ENCODE data around the gene PRC1.
"Not testable (repeated sequence)": the region's sequence is repeated elsewhere in the genome, so short reads cannot be mapped to it uniquely, and the experiment has no call there.

Gene PRC1

GRCh38 chr15:90941038-90941437 lies 53.3 kb downstream of the PRC1 start:
- no peak for TF ChIP-seq POLR2A (IDR thresholded peaks at IDR 0.05; ENCODE audit: low read depth, low read length)
- FAIRE-seq (no peak), DNase-seq (ENCODE audit: insufficient read length, low spot score) (no peak)

- no peak for FAIRE-seq
- TF ChIP-seq POLR2A (IDR thresholded peaks at IDR 0.05; ENCODE audit: low read depth, low read length): no peak
- no peak for DNase-seq (ENCODE audit: insufficient read length, low spot score)
Measured at GRCh38 chr15:90939756-90940155, 54.6 kb downstream of the PRC1 start.

- FAIRE-seq: no peak
- TF ChIP-seq POLR2A (IDR thresholded peaks at IDR 0.05; ENCODE audit: low read depth, low read length): no peak
- DNase-seq (ENCODE audit: insufficient read length, low spot score): no peak
Measured at GRCh38 chr15:90938261-90938660, 56.1 kb downstream of the PRC1 start.

- DNase-seq (ENCODE audit: insufficient read length, low spot score): no peak
- FAIRE-seq: no peak
- TF ChIP-seq POLR2A (IDR thresholded peaks at IDR 0.05; ENCODE audit: low read depth, low read length): no peak
Measured at GRCh38 chr15:90936823-90937222, 57.5 kb downstream of the PRC1 start.

- FAIRE-seq (no peak), DNase-seq (ENCODE audit: insufficient read length, low spot score) (peak; percentile 72)
- peak; percentile 68 for TF ChIP-seq POLR2A (IDR thresholded peaks at IDR 0.05; ENCODE audit: low read depth, low read length)
Measured at GRCh38 chr15:90934949-90935751, 59.2 kb downstream of the PRC1 start, which contains the start of gene UNC45A. UNC45A (plus strand) TSS chr15:90935285; CDS start chr15:90935325, 40 bp downstream.

- peak; percentile 65 for DNase-seq (ENCODE audit: insufficient read length, low spot score)
- FAIRE-seq: no peak
- no peak for TF ChIP-seq POLR2A (IDR thresholded peaks at IDR 0.05; ENCODE audit: low read depth, low read length)
Measured at GRCh38 chr15:90934256-90934948, 59.9 kb downstream of the PRC1 start.

- DNase-seq (ENCODE audit: insufficient read length, low spot score): no peak
- no peak for TF ChIP-seq POLR2A (IDR thresholded peaks at IDR 0.05; ENCODE audit: low read depth, low read length)
- FAIRE-seq: no peak
Measured at GRCh38 chr15:90933301-90933700, 61.0 kb downstream of the PRC1 start.

GRCh38 chr15:90932660-90932991 lies 61.7 kb downstream of the PRC1 start:
- FAIRE-seq: no peak
- no peak for DNase-seq (ENCODE audit: insufficient read length, low spot score)
- TF ChIP-seq POLR2A (IDR thresholded peaks at IDR 0.05; ENCODE audit: low read depth, low read length): no peak

GRCh38 chr15:90931828-90932659 lies 62.3 kb downstream of the PRC1 start, which contains the start of gene HDDC3:
HDDC3 (minus strand) TSS chr15:90932549; CDS start chr15:90932540, 9 bp downstream.
- peak; percentile 65; the same call in 1 of the 2 replicates for TF ChIP-seq POLR2A (IDR thresholded peaks at IDR 0.05; ENCODE audit: low read depth, low read length)
- FAIRE-seq: no peak
- peak; percentile 70 for DNase-seq (ENCODE audit: insufficient read length, low spot score)

- no peak for TF ChIP-seq POLR2A (IDR thresholded peaks at IDR 0.05; ENCODE audit: low read depth, low read length)
- FAIRE-seq: no peak
Measured at GRCh38 chr15:90931575-90931827, 62.8 kb downstream of the PRC1 start.

GRCh38 chr15:90930861-90931574 lies 63.3 kb downstream of the PRC1 start:
- DNase-seq (ENCODE audit: insufficient read length, low spot score): no peak
- no peak for TF ChIP-seq POLR2A (IDR thresholded peaks at IDR 0.05; ENCODE audit: low read depth, low read length)
- no peak for FAIRE-seq

More at GRCh38 chr15:90931575-90931827, 62.8 kb downstream of the PRC1 start:
- DNase-seq (ENCODE audit: insufficient read length, low spot score): no peak

GRCh38 chr15:90929246-90930019 lies 64.9 kb downstream of the PRC1 start:
- TF ChIP-seq POLR2A (IDR thresholded peaks at IDR 0.05; ENCODE audit: low read depth, low read length): no peak
- DNase-seq (ENCODE audit: insufficient read length, low spot score) (no peak), FAIRE-seq (no peak)

GRCh38 chr15:90928106-90928505 lies 66.2 kb downstream of the PRC1 start:
- not testable (repeated sequence) for DNase-seq (ENCODE audit: insufficient read length, low spot score)

GRCh38 chr15:90926766-90927165 lies 67.6 kb downstream of the PRC1 start:
- not testable (repeated sequence) for DNase-seq (ENCODE audit: insufficient read length, low spot score); FAIRE-seq

More at GRCh38 chr15:90928106-90928505, 66.2 kb downstream of the PRC1 start:
- FAIRE-seq: not testable (repeated sequence)

Measured in H54 (cell line).